A549 (cell line): ENCODE data around the gene SORT1.

Source experiments
- CBX8 ChIP-seq: fragments of 200-600 bp; sonication (generic); IDR thresholded peaks from 2 replicates; pipeline ENCODE4 v1.6.1; 2016
- HOXA7 ChIP-seq: fragments of 250-450 bp; sonication (Bioruptor Pico); IDR thresholded peaks from 2 replicates; pipeline ENCODE4 v1.5.0; 2020; ENCODE audit warnings: mild to moderate bottlenecking, moderate library complexity
- MYC ChIP-seq: IDR thresholded peaks from 2 replicates; pipeline ENCODE4 v1.6.1; 2012; ENCODE audit warnings: mild to moderate bottlenecking, inconsistent platforms, low read length, improper control_type of control experiment, borderline replicate concordance
- NR3C1 ChIP-seq: fragments of >200 bp; sonication (Bioruptor Twin); formaldehyde crosslinking; IDR thresholded peaks from 3 replicates; pipeline ENCODE4 v1.6.1; 2017
- POLR2A ChIP-seq: IDR thresholded peaks from 2 replicates; pipeline ENCODE4 v1.6.1; 2012; ENCODE audit warnings: mild to moderate bottlenecking, low read length
- RAD21 ChIP-seq, 2 experiments: fragments of >200 bp in 1 of 2; sonication (Bioruptor Twin) in 1 of 2; formaldehyde crosslinking in 1 of 2; IDR thresholded peaks in 1 of 2; conservative IDR thresholded peaks in 1 of 2; 2 replicates in 1 of 2; 3 replicates in 1 of 2; pipeline ENCODE4 v1.6.1; 2012 to 2018; ENCODE audit warnings: inconsistent platforms in 1 of 2
- RARB ChIP-seq: fragments of 250-450 bp; sonication (Bioruptor Pico); IDR thresholded peaks from 2 replicates; pipeline ENCODE4 v1.8.0; 2021; ENCODE audit warnings: mild to moderate bottlenecking, moderate library complexity
- SREBF2 ChIP-seq: fragments of 450-650 bp; IDR thresholded peaks from 2 replicates; pipeline ENCODE4 v1.6.1; 2014; ENCODE audit warnings: mild to moderate bottlenecking, moderate library complexity
- TP53 ChIP-seq: fragments of 250-450 bp; sonication (Bioruptor Pico); IDR thresholded peaks from 2 replicates; pipeline ENCODE4 v1.5.0; 2021; ENCODE audit warnings: mild to moderate bottlenecking, moderate library complexity
- TF ChIP-seq, protein P1 (sequence below): fragments of >200 bp; sonication (Bioruptor Twin); formaldehyde crosslinking; IDR thresholded peaks from 3 replicates; pipeline ENCODE4 v1.5.1; 2016
- TF ChIP-seq, protein P2 (sequence below): IDR thresholded peaks from 2 replicates; pipeline ENCODE4 v1.6.1; 2012

DNA sequence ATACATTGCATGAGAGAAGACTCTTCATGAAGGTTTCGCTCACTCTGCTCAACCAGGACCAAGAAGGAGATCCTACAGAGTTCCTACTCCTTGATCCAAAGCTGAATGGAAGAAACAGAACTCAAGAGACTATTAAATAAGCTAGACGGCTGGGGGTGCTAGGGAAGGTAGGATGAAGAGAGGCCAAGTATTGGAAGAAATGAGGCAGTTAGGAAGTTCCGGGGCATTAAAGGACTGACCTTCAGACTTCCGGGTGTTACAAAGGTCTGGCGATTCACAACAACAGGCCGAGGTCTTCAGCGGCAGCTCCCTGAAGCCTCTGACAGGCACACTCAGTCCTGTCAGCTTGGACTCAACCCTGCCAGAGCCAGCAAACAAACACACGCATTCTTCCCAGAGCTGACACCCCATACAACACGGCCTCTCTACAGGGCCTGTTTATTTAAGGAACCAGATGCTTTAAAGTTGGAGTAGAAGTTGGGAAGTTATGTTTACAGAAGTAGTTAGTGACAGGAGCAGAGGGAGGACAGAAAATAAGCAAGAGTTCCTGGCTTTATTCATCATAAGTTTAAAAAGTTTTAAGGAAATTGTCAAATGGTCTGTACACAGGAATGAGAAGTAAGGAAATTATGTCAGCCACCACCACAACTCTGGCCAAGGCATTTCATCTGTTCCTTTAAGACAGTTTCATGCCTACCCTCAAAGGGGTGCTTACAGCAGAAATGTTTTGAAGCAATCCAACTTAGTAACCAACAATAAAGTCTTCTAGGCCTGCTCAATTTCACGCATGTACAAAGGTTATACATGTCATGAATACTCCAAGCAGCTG is 4.7 kb downstream of the SORT1 start:
- TF ChIP-seq NR3C1, result no peak
- no peak for TF ChIP-seq CBX8
- no peak for TF ChIP-seq MYC
- no peak for TF ChIP-seq HOXA7
- TF ChIP-seq, protein P1, sequence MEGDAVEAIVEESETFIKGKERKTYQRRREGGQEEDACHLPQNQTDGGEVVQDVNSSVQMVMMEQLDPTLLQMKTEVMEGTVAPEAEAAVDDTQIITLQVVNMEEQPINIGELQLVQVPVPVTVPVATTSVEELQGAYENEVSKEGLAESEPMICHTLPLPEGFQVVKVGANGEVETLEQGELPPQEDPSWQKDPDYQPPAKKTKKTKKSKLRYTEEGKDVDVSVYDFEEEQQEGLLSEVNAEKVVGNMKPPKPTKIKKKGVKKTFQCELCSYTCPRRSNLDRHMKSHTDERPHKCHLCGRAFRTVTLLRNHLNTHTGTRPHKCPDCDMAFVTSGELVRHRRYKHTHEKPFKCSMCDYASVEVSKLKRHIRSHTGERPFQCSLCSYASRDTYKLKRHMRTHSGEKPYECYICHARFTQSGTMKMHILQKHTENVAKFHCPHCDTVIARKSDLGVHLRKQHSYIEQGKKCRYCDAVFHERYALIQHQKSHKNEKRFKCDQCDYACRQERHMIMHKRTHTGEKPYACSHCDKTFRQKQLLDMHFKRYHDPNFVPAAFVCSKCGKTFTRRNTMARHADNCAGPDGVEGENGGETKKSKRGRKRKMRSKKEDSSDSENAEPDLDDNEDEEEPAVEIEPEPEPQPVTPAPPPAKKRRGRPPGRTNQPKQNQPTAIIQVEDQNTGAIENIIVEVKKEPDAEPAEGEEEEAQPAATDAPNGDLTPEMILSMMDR, result no peak
- TF ChIP-seq, protein P2, sequence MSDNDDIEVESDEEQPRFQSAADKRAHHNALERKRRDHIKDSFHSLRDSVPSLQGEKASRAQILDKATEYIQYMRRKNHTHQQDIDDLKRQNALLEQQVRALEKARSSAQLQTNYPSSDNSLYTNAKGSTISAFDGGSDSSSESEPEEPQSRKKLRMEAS, result no peak
- no peak for TF ChIP-seq TP53 (CRISPR knock-in tag)
- no peak for TF ChIP-seq RARB (CRISPR knock-in tag)
- TF ChIP-seq SREBF2, result no peak
- no peak for TF ChIP-seq POLR2A
- TF ChIP-seq RAD21 (conservative IDR thresholded peaks at IDR 0.05 in 1 of 2, IDR thresholded peaks at IDR 0.05 in 1 of 2), result no peak
